CD4-positive, alpha-beta T cell (primary cell): ENCODE results near the gene WARS2. TPM values are rescaled to one million over a fixed set of nuclear protein-coding genes. Genes with fewer than 3 reads are reported as not detected.

Experiments used
- ATAC-seq: fragments of 200-7000 bp; cut with Tn5 transposase; one replicate; pipeline ENCODE4 v1.10.0; 2022; ENCODE audit warnings: mild to moderate bottlenecking; ENCODE audit not compliant: poor library complexity
- CTCF ChIA-PET: fragments of 350-600 bp; sonication (Branson Sonifier 250); formaldehyde crosslinking; loops from one replicate; lab custom pipeline; 2021; ENCODE audit warnings: antibody characterized with exemption, inconsistent platforms; lab: Charles Lee
- POLR2A ChIA-PET: fragments of 350-600 bp; sonication (Branson Sonifier 250); formaldehyde crosslinking; loops from one replicate; lab custom pipeline; 2021; ENCODE audit warnings: antibody characterized with exemption, inconsistent platforms; lab: Charles Lee
- DNase-seq, 14 experiments: peaks; one replicate each; pipeline ENCODE4 v3.0.0-alpha.2; 2013 to 2020; ENCODE audit warnings: mixed read lengths in 2 of 14
- H3K27ac ChIP-seq, 2 donors: one replicate each; pipeline versions ENCODE4 v1.5.1 to v1.7.0; 2013; ENCODE audit warnings: low read length in 2 of 2, low read depth in 1 of 2, mild to moderate bottlenecking in 1 of 2
- H3K27me3 ChIP-seq, 2 experiments: 1 replicate in 1 of 2; 2 replicates in 1 of 2; pipeline versions ENCODE4 v1.6.1 to v1.7.0; 2013; ENCODE audit warnings: low read length in 2 of 2, control low read depth in 1 of 2, mild to moderate bottlenecking in 1 of 2, moderate library complexity in 1 of 2; ENCODE audit not compliant: insufficient read depth in 2 of 2, control insufficient read depth in 1 of 2
- H3K36me3 ChIP-seq: one replicate; pipeline ENCODE4 v1.6.1; 2013; ENCODE audit warnings: low read length, control low read depth; ENCODE audit not compliant: insufficient read depth
- H3K4me1 ChIP-seq: one replicate; pipeline ENCODE4 v1.6.1; 2013; ENCODE audit warnings: low read length, control low read depth; ENCODE audit not compliant: insufficient read depth
- H3K4me3 ChIP-seq: one replicate; pipeline ENCODE4 v1.5.1; 2013; ENCODE audit warnings: mild to moderate bottlenecking, low read length, moderate library complexity
- H3K9me3 ChIP-seq, 2 experiments: 1 replicate in 1 of 2; 2 replicates in 1 of 2; pipeline versions ENCODE4 v1.6.1 to v1.7.0; 2013; ENCODE audit warnings: low read length in 2 of 2, mild to moderate bottlenecking in 2 of 2, control low read depth in 1 of 2, moderate library complexity in 1 of 2; ENCODE audit not compliant: control insufficient read depth in 1 of 2, insufficient read depth in 1 of 2
- H3K27ac Mint-ChIP-seq: one replicate; pipeline ENCODE4 v1.8.0; 2020; ENCODE audit warnings: mixed read lengths
- H3K27me3 Mint-ChIP-seq: one replicate; pipeline ENCODE4 v1.8.0; 2021; ENCODE audit warnings: mixed read lengths
- H3K36me3 Mint-ChIP-seq: one replicate; pipeline ENCODE4 v1.8.0; 2021; ENCODE audit warnings: low read depth, mixed read lengths
- H3K4me1 Mint-ChIP-seq: one replicate; pipeline ENCODE4 v1.8.0; 2021; ENCODE audit warnings: low read depth, mixed read lengths
- H3K4me3 Mint-ChIP-seq: one replicate; pipeline ENCODE4 v1.8.0; 2020; ENCODE audit warnings: mild to moderate bottlenecking, mixed read lengths
- H3K9me3 Mint-ChIP-seq: one replicate; pipeline ENCODE4 v1.8.0; 2020; ENCODE audit warnings: mixed read lengths
- intact Hi-C, 2 experiments: fragments of 100-400 bp; cut with DNase I in 1 of 2; cut with micrococcal nuclease in 1 of 2; formaldehyde crosslinking; loops; one replicate each; pipeline versions ENCODE4 v1.15.1 to v1.9.0; 2023 to 2025; cut with DNase I, micrococcal nuclease
- total RNA-seq, 174 experiments: library from RNA in 2 of 174; stranded (reverse) in 2 of 174; gene quantifications; one replicate each; pipeline ENCODE4 v1.2.3 and lab custom pipeline; 2021 to 2026
- TF ChIP-seq, protein P1 (sequence below): fragments of 200-600 bp; IDR thresholded peaks from one replicate; pipeline ENCODE4 v1.8.0; 2022; ENCODE audit warnings: antibody characterized with exemption, mild to moderate bottlenecking

Gene WARS2
- total RNA-seq, 2 experiments from 2014 or later = 15.8 to 16.5 TPM

DNA sequence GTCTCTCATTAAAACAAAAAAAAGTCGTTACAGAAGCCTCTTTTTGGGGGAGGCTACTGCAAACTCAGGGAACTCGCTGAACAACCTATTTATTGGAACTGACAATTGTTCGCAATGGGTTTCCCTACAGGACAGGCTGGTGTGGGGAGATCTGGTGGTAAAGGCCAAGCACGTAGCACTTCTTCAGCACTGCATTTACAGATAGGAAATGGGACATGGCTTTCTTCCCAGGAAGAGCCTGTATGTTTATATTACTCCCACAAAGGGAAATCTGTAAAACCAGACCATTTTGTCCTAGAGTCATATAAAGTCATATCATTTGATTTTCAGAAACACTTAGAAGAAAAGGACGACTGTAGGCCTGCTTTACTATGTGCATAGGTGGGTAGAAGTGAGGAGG lies 113.5 kb downstream of the WARS2 start:
- Mint-ChIP-seq H3K4me3 (no peak overlapping the region), H3K9me3 (peaks cover 4% of the 10 kb centered on the region), H3K36me3 (peaks cover 65% of the 10 kb centered on the region), H3K27ac (no peak overlapping the region), H3K4me1 (no peaks in the 10 kb centered on the region), H3K27me3 (no peaks in the 10 kb centered on the region)
- Histone ChIP-seq H3K27ac (no peak overlapping the region), H3K4me1 (no peaks in the 10 kb centered on the region), H3K27me3 (no peaks in the 10 kb centered on the region), H3K4me3 (no peak overlapping the region), H3K36me3 (no peaks in the 10 kb centered on the region), H3K9me3 (no peaks in the 10 kb centered on the region)
- POLR2A ChIA-PET = no interaction called here
- ATAC-seq (no peak), DNase-seq (no peak)
- intact Hi-C loops = no loop called here
- CTCF ChIA-PET = no interaction called here
- TF ChIP-seq, protein P1, sequence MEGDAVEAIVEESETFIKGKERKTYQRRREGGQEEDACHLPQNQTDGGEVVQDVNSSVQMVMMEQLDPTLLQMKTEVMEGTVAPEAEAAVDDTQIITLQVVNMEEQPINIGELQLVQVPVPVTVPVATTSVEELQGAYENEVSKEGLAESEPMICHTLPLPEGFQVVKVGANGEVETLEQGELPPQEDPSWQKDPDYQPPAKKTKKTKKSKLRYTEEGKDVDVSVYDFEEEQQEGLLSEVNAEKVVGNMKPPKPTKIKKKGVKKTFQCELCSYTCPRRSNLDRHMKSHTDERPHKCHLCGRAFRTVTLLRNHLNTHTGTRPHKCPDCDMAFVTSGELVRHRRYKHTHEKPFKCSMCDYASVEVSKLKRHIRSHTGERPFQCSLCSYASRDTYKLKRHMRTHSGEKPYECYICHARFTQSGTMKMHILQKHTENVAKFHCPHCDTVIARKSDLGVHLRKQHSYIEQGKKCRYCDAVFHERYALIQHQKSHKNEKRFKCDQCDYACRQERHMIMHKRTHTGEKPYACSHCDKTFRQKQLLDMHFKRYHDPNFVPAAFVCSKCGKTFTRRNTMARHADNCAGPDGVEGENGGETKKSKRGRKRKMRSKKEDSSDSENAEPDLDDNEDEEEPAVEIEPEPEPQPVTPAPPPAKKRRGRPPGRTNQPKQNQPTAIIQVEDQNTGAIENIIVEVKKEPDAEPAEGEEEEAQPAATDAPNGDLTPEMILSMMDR = no peak

DNA sequence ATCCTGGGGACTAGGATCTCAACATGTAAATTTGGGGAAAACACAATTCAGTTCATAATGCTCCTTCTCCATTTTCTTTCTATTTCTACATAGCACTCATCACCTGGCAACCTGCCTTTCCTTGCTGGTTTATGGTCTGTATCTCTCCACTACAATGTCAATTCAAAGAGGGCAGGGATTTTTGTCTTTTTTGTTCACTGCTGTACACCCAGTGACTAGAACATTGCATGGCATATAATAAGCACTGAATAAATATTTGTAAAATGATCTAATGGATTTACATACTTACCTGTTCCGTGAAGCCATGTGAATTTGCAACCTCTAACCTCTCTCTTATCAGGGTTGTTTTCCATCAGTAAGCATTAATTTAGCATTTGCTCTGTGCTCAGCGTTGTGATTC lies 124.9 kb downstream of the WARS2 start:
- Mint-ChIP-seq H3K9me3 (peaks cover 7% of the 10 kb centered on the region), H3K4me3 (no peak overlapping the region), H3K36me3 (peaks cover 26% of the 10 kb centered on the region), H3K27me3 (peaks cover 38% of the 10 kb centered on the region), H3K27ac (no peak overlapping the region), H3K4me1 (no peaks in the 10 kb centered on the region)
- ChIA-PET POLR2A (no interaction called here), CTCF (no interaction called here)
- Histone ChIP-seq H3K4me3 (no peak overlapping the region), H3K4me1 (no peaks in the 10 kb centered on the region), H3K36me3 (no peaks in the 10 kb centered on the region), H3K27ac (no peak overlapping the region), H3K27me3 (peaks cover 0 to 6% of the 10 kb centered on the region in 2 experiments), H3K9me3 (peaks cover 0 to 7% of the 10 kb centered on the region in 2 experiments)
- TF ChIP-seq, protein P1 = no peak
- intact Hi-C loops = no loop called here
- DNase-seq = no peak
- no peak for ATAC-seq

DNA sequence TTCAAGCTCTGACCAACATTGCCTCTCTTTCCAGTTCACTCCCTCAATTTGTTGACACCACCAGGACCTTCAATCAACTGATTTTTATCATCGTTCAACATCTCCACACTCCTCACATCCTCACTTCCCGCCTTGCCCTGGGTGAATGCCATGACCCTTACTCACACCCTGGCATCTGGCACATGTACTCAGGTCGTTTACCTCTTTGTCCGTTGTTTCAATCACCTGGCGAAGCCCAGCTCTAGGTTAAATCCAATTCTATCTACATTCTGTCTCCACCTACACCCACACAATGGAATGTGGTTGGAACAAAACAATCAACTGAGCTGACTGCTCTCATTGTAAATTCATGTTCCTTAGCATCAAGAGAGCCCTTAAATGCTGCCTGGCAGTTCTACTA lies 128.1 kb downstream of the WARS2 start:
- POLR2A ChIA-PET = no interaction called here
- Histone ChIP-seq H3K27me3 (peaks cover 16 to 35% of the 10 kb centered on the region in 2 experiments), H3K27ac (no peak overlapping the region), H3K4me3 (no peak overlapping the region), H3K9me3 (peaks cover 12 to 17% of the 10 kb centered on the region in 2 experiments), H3K4me1 (peaks cover 9% of the 10 kb centered on the region), H3K36me3 (no peaks in the 10 kb centered on the region)
- H3K4me1 Mint-ChIP-seq = peaks cover 12% of the 10 kb centered on the region
- intact Hi-C loops = no loop called here
- CTCF ChIA-PET = no interaction called here
- H3K4me3 Mint-ChIP-seq = no peak overlapping the region
- DNase-seq (no peak), ATAC-seq (no peak)
- H3K27ac Mint-ChIP-seq = no peak overlapping the region
- H3K9me3 Mint-ChIP-seq = no peaks in the 10 kb centered on the region
- peaks cover 63% of the 10 kb centered on the region for H3K27me3 Mint-ChIP-seq
- no peaks in the 10 kb centered on the region for H3K36me3 Mint-ChIP-seq
- TF ChIP-seq, protein P1 = no peak
